ENCODE measurements around the gene BAG1. TPM values are rescaled to one million over a fixed set of nuclear protein-coding genes. Genes with fewer than 3 reads are reported as not detected.

Gene BAG1
- total and polyA plus RNA-seq, 2 of the 13 experiments (the other 11 are each of a cell fraction or from before 2014, with no cell fraction given), result 23.1 to 59.5 TPM

- no peak for TF ChIP-seq PRDM4 (CRISPR knock-in tag; IDR thresholded peaks at IDR 0.05; ENCODE audit: borderline replicate concordance)
- TF ChIP-seq ZIK1 (CRISPR knock-in tag; IDR thresholded peaks at IDR 0.05; ENCODE audit: borderline replicate concordance, low read depth), result no peak
- 0 out of 2 replicates have a peak, but pooled peaks have one; percentile 50 for TF ChIP-seq ZNF564 (CRISPR knock-in tag; IDR thresholded peaks at IDR 0.05)
- no peak for TF ChIP-seq SIN3B (IDR thresholded peaks at IDR 0.05; ENCODE audit: low read length)
- no peak for TF ChIP-seq ZNF672 (CRISPR knock-in tag; IDR thresholded peaks at IDR 0.05)
- TF ChIP-seq GRHL1 (CRISPR knock-in tag; conservative IDR thresholded peaks at IDR 0.05), result no peak
- TF ChIP-seq ZNF879 (CRISPR knock-in tag; IDR thresholded peaks at IDR 0.05), result no peak
- no peak for TF ChIP-seq HIVEP1 (CRISPR knock-in tag; IDR thresholded peaks at IDR 0.05)
- TF ChIP-seq ZNF484 (CRISPR knock-in tag; IDR thresholded peaks at IDR 0.05; ENCODE audit: borderline replicate concordance, low read depth), result no peak
- no peak for TF ChIP-seq HNF1A (IDR thresholded peaks at IDR 0.05; ENCODE audit: low read depth)
- TF ChIP-seq HNF1A (CRISPR knock-in tag; IDR thresholded peaks at IDR 0.05; ENCODE audit: borderline replicate concordance), result no peak; the same call in 1 of the 2 replicates
- no peak for TF ChIP-seq ZNF326 (CRISPR knock-in tag; IDR thresholded peaks at IDR 0.05; ENCODE audit: borderline replicate concordance)
- no peak for TF ChIP-seq ZNF501 (CRISPR knock-in tag; IDR thresholded peaks at IDR 0.05)
- TF ChIP-seq AGO1 (IDR thresholded peaks at IDR 0.05; ENCODE audit: low read depth, low read length, poor library complexity, severe bottlenecking), result no peak
- no peak for TF ChIP-seq STAG1 (CRISPR knock-in tag; IDR thresholded peaks at IDR 0.05)
- TF ChIP-seq HOXA5 (CRISPR knock-in tag; IDR thresholded peaks at IDR 0.05), result peak; percentile 33; the same call in 1 of the 2 replicates
- no peak for TF ChIP-seq CBFB (CRISPR knock-in tag; IDR thresholded peaks at IDR 0.05)
- no peak for TF ChIP-seq FOXC1 (CRISPR knock-in tag; IDR thresholded peaks at IDR 0.05; ENCODE audit: borderline replicate concordance)
- peak; percentile 43; the same call in 1 of the 2 replicates for TF ChIP-seq E2F2 (CRISPR knock-in tag; IDR thresholded peaks at IDR 0.05; ENCODE audit: borderline replicate concordance)
- TF ChIP-seq ZNF282 (IDR thresholded peaks at IDR 0.05; ENCODE audit: partially characterized antibody), result no peak
Measured at GRCh38 chr9:33264473-33265177, at the start of gene BAG1, which contains the start of gene CHMP5 (continued).

Data from HepG2 (cell line).